ENCODE measurements around the gene SYT1. TPM values are rescaled to one million over a fixed set of nuclear protein-coding genes. Genes with fewer than 3 reads are reported as not detected.

Gene SYT1
- total RNA-seq, 6 donors from 2014 or later: 0.52 to 0.67 (median 0.59) TPM; not detected in 3

- Histone ChIP-seq H3K27me3 (no peaks in the 10 kb centered on the region), H3K27ac (no peak overlapping the region), H3K36me3 (no peaks in the 10 kb centered on the region), H3K4me1 (peaks cover 0 to 3% (median 0%) of the 10 kb centered on the region in 4 donors), H3K4me3 (no peak overlapping the region), H3K9me3 (no peaks in the 10 kb centered on the region)
- ATAC-seq (ENCODE audit: low FRiP score in 2 of 2) (no peak), DNase-seq (no peak)
- 84 to 90% methylated on average over 2 of the region's 2 CpGs for WGBS, 2 donors
- TF ChIP-seq EP300 (IDR thresholded peaks at IDR 0.05) (no peak), POLR2AphosphoS5 (IDR thresholded peaks at IDR 0.05) (no peak), POLR2A (IDR thresholded peaks at IDR 0.05) (no peak)
- TF ChIP-seq, protein P1, sequence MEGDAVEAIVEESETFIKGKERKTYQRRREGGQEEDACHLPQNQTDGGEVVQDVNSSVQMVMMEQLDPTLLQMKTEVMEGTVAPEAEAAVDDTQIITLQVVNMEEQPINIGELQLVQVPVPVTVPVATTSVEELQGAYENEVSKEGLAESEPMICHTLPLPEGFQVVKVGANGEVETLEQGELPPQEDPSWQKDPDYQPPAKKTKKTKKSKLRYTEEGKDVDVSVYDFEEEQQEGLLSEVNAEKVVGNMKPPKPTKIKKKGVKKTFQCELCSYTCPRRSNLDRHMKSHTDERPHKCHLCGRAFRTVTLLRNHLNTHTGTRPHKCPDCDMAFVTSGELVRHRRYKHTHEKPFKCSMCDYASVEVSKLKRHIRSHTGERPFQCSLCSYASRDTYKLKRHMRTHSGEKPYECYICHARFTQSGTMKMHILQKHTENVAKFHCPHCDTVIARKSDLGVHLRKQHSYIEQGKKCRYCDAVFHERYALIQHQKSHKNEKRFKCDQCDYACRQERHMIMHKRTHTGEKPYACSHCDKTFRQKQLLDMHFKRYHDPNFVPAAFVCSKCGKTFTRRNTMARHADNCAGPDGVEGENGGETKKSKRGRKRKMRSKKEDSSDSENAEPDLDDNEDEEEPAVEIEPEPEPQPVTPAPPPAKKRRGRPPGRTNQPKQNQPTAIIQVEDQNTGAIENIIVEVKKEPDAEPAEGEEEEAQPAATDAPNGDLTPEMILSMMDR (IDR thresholded peaks at IDR 0.05): no peak
Observed at GRCh38 chr12:79164890-79165289, 300.3 kb downstream of the SYT1 start.

- Histone ChIP-seq H3K4me3 (no peak overlapping the region), H3K4me1 (no peaks in the 10 kb centered on the region), H3K36me3 (no peaks in the 10 kb centered on the region), H3K9me3 (no peaks in the 10 kb centered on the region), H3K27me3 (no peaks in the 10 kb centered on the region), H3K27ac (no peak overlapping the region)
- TF ChIP-seq, protein P1 (IDR thresholded peaks at IDR 0.05): no peak
- TF ChIP-seq EP300 (IDR thresholded peaks at IDR 0.05): no peak
- 60 to 85% methylated on average over 2 of the region's 2 CpGs for WGBS, 2 donors
- DNase-seq (no peak), ATAC-seq (ENCODE audit: low FRiP score in 2 of 2) (no peak)
Observed at GRCh38 chr12:79168687-79169086, 304.1 kb downstream of the SYT1 start.

DNA sequence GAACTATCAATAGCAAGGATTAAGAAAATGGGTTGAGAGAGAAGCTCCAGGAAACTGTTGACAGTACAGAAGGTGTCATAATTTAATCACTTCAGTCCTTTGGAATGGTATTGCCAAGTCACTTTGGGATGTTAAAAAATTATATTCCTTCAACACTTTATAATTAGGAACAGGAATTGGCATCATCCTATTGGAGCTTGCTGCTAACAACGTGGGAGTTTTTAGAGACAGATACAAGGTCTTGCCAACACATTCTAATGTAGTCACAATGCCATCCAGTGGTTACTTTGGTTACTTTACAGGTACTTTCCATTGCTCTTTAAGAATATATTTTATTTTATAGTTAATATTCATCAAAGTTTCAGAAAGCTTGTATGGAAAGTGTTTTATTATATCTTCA is 310.1 kb downstream of the SYT1 start:
- WGBS, 2 donors: 13 to 31% methylated on average over 1 of the region's 1 CpG
- ATAC-seq (ENCODE audit: low FRiP score in 2 of 2) (no peak), DNase-seq (no peak)
- TF ChIP-seq POLR2A (IDR thresholded peaks at IDR 0.05): no peak
- TF ChIP-seq POLR2AphosphoS5 (IDR thresholded peaks at IDR 0.05): no peak
- TF ChIP-seq EP300 (IDR thresholded peaks at IDR 0.05): no peak
- TF ChIP-seq, protein P1 (IDR thresholded peaks at IDR 0.05): peak in 1 of 6 experiments; percentile 14
- Histone ChIP-seq H3K36me3 (no peaks in the 10 kb centered on the region), H3K27ac (no peak overlapping the region), H3K4me1 (no peaks in the 10 kb centered on the region), H3K27me3 (no peaks in the 10 kb centered on the region), H3K9me3 (no peaks in the 10 kb centered on the region), H3K4me3 (no peak overlapping the region)

DNA sequence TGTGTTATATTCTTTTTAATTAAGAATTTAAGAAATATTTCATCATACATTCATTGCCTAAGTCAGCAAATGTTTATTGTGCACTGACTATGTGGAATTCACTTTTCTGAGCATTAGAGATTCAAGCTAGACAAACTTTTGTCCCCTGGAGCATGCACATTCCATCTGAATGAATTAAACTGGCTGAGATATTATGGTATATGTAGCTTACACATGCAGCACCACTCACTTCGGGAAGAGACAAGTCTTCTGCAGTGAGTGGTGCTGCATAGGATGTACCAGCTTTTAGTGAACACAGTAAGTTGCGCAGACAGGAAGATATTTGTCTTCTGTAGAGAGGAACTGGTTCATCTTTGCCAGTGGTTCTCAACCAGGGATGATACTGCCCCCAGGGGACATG is 318.4 kb downstream of the SYT1 start:
- no peak for ATAC-seq (ENCODE audit: low FRiP score in 2 of 2)
- WGBS, 2 donors: 84 to 87% methylated on average over 2 of the region's 2 CpGs
- Histone ChIP-seq H3K4me3 (no peak overlapping the region), H3K27me3 (no peaks in the 10 kb centered on the region), H3K27ac (peak overlapping the region in 1 of 4 donors; percentile 25), H3K9me3 (no peaks in the 10 kb centered on the region), H3K4me1 (no peaks in the 10 kb centered on the region), H3K36me3 (no peaks in the 10 kb centered on the region)
- no peak for DNase-seq
- TF ChIP-seq POLR2A (IDR thresholded peaks at IDR 0.05): no peak

- Histone ChIP-seq H3K27me3 (no peaks in the 10 kb centered on the region), H3K4me1 (no peaks in the 10 kb centered on the region), H3K4me3 (no peak overlapping the region), H3K9me3 (no peaks in the 10 kb centered on the region), H3K27ac (peak overlapping the region in 2 of 4 donors; percentile 25 to 49), H3K36me3 (no peaks in the 10 kb centered on the region)
- DNase-seq (no peak), ATAC-seq (ENCODE audit: low FRiP score in 2 of 2) (no peak)
- no peak for TF ChIP-seq POLR2A (IDR thresholded peaks at IDR 0.05)
- 52 to 56% methylated on average over 3 of the region's 3 CpGs for WGBS, 2 donors
Observed at GRCh38 chr12:79183926-79184325, 319.4 kb downstream of the SYT1 start.

GRCh38 chr12:79186506-79186905 is 321.9 kb downstream of the SYT1 start:
- 73 to 74% methylated on average over 2 of the region's 2 CpGs for WGBS, 2 donors
- H3K4me1 ChIP-seq: no peaks in the 10 kb centered on the region
- no peak overlapping the region for H3K4me3 ChIP-seq
- ATAC-seq (ENCODE audit: low FRiP score in 2 of 2) (no peak), DNase-seq (no peak)
- no peaks in the 10 kb centered on the region for H3K9me3 ChIP-seq
- H3K27ac ChIP-seq: no peak overlapping the region
- H3K27me3 ChIP-seq: no peaks in the 10 kb centered on the region
- no peaks in the 10 kb centered on the region for H3K36me3 ChIP-seq
- no peak for TF ChIP-seq EP300 (IDR thresholded peaks at IDR 0.05)
- TF ChIP-seq, protein P1 (IDR thresholded peaks at IDR 0.05): no peak
- no peak for TF ChIP-seq POLR2A (IDR thresholded peaks at IDR 0.05)
- no peak for TF ChIP-seq POLR2AphosphoS5 (IDR thresholded peaks at IDR 0.05)

Data from upper lobe of left lung (tissue), 6 donors.